ENCODE measurements around the gene DEFB131A.
"Not testable (repeated sequence)": the region's sequence is repeated elsewhere in the genome, so short reads cannot be mapped to it uniquely, and the experiment has no call there.

DNA sequence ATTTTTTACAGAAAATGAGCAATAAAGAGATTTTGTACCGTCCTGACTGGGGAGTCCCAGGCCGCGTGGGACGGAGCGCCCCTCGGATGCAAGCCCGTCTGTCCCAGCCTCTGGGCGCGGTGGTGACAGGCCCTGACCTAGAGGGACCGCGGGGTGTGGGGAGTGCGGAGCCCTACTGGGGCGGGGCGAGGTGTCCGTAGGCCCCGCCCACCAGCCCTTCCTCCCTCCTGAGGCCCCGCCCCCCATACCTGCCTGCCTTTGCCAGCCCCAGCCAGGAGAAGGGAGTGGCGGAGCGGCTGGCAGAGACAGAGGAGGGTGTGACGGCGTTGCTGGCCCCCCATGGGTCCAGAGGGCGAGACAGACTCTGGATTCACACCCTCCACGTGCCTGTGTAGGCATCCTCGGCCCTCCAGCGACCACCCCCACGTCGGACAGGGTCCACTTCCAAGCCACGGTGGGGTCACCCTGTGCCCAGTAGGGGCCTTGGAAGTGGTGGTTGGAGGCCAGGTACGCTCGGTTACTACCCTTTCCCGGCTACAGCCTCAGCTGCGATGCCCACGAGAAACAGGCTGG is 54.3 kb downstream of the DEFB131A start:
- TF ChIP-seq, protein P1, sequence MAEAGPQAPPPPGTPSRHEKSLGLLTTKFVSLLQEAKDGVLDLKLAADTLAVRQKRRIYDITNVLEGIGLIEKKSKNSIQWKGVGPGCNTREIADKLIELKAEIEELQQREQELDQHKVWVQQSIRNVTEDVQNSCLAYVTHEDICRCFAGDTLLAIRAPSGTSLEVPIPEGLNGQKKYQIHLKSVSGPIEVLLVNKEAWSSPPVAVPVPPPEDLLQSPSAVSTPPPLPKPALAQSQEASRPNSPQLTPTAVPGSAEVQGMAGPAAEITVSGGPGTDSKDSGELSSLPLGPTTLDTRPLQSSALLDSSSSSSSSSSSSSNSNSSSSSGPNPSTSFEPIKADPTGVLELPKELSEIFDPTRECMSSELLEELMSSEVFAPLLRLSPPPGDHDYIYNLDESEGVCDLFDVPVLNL (IDR thresholded peaks at IDR 0.05; ENCODE audit: low read depth, low read length) = not testable (repeated sequence)
- not testable (repeated sequence) for TF ChIP-seq POLR2A (IDR thresholded peaks at IDR 0.05; ENCODE audit: low read depth, low read length); EZH2 (IDR thresholded peaks at IDR 0.05; ENCODE audit: borderline replicate concordance, control insufficient read depth, low read depth, low read length); TAF1 (IDR thresholded peaks at IDR 0.05; ENCODE audit: borderline replicate concordance, low read depth, low read length); REST (IDR thresholded peaks at IDR 0.05; ENCODE audit: low read depth, low read length); USF2 (IDR thresholded peaks at IDR 0.05; ENCODE audit: borderline replicate concordance, low read depth, low read length); EP300 (IDR thresholded peaks at IDR 0.05; ENCODE audit: borderline replicate concordance in 1 of 2, control insufficient read depth in 1 of 2, low read depth in 2 of 2, low read length in 2 of 2)
- TF ChIP-seq, protein P2, sequence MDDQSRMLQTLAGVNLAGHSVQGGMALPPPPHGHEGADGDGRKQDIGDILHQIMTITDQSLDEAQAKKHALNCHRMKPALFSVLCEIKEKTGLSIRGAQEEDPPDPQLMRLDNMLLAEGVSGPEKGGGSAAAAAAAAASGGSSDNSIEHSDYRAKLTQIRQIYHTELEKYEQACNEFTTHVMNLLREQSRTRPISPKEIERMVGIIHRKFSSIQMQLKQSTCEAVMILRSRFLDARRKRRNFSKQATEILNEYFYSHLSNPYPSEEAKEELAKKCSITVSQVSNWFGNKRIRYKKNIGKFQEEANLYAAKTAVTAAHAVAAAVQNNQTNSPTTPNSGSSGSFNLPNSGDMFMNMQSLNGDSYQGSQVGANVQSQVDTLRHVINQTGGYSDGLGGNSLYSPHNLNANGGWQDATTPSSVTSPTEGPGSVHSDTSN (IDR thresholded peaks at IDR 0.05; ENCODE audit: insufficient replicate concordance, low read depth, low read length) = not testable (repeated sequence)
- TF ChIP-seq, protein P3, sequence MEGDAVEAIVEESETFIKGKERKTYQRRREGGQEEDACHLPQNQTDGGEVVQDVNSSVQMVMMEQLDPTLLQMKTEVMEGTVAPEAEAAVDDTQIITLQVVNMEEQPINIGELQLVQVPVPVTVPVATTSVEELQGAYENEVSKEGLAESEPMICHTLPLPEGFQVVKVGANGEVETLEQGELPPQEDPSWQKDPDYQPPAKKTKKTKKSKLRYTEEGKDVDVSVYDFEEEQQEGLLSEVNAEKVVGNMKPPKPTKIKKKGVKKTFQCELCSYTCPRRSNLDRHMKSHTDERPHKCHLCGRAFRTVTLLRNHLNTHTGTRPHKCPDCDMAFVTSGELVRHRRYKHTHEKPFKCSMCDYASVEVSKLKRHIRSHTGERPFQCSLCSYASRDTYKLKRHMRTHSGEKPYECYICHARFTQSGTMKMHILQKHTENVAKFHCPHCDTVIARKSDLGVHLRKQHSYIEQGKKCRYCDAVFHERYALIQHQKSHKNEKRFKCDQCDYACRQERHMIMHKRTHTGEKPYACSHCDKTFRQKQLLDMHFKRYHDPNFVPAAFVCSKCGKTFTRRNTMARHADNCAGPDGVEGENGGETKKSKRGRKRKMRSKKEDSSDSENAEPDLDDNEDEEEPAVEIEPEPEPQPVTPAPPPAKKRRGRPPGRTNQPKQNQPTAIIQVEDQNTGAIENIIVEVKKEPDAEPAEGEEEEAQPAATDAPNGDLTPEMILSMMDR (IDR thresholded peaks at IDR 0.05 in 2 of 3, conservative IDR thresholded peaks at IDR 0.05 in 1 of 3; ENCODE audit: control insufficient read depth in 2 of 3, extremely low read depth in 1 of 3, insufficient read depth in 1 of 3, low read depth in 3 of 3, low read length in 3 of 3) = not testable (repeated sequence)
